ENCODE data around the gene TSPAN19. TPM values are rescaled to one million over a fixed set of nuclear protein-coding genes. Genes with fewer than 3 reads are reported as not detected.

TSPAN19 gene
- total RNA-seq, 1 experiment from 2014 or later, result not detected

DNA sequence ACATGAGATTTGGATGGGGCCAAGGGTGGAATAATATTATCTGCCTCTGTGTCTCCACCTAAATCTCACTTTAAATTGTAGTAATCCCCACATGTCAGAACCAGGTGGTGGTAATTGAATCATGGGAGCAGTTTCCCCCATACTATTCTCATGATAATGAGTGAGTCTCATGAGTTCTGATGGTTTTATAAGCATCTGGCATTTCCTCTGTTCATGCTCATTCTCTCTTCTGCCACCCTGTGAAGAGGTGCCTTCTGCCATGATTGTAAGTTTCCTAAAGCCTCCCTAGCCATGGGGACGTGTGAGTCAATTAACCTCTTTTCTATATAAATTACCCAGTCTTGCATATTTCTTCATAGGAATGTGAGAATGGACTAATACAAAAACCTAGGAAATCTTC is 29.9 kb downstream of the TSPAN19 start:
- no peaks in the 10 kb centered on the region for H3K27me3 ChIP-seq (ENCODE audit: insufficient read depth, low read length)
- H2AK5ac ChIP-seq (ENCODE audit: insufficient read length, low read length), result no peak overlapping the region
- no peak for DNase-seq
- H3K4ac ChIP-seq (ENCODE audit: low read depth, low read length), result no peak overlapping the region
- H3K79me2 ChIP-seq (ENCODE audit: insufficient read depth, low read length), result no peaks in the 10 kb centered on the region
- peak overlapping the region in 1 of 3 experiments; percentile 9; a peak in 3 of 7 replicates for H3K27ac Mint-ChIP-seq
- no peaks in the 10 kb centered on the region for H3K9me3 ChIP-seq (ENCODE audit: control insufficient read depth, low read depth, low read length)
- H3K4me1 Mint-ChIP-seq, result peaks cover 32 to 40% of the 10 kb centered on the region in 2 experiments
- peaks cover 10% of the 10 kb centered on the region; the same call in 1 of the 2 replicates for H3K4me1 ChIP-seq (ENCODE audit: insufficient read depth, low read length)
- no peak overlapping the region for H3T11ph ChIP-seq (ENCODE audit: low read length)
- H3K27ac ChIP-seq (ENCODE audit: insufficient read length, low read depth, low read length), result no peak overlapping the region
- no peak overlapping the region for H2BK120ac ChIP-seq (ENCODE audit: low read depth, low read length, poor library complexity, severe bottlenecking)
- no peak overlapping the region for H2BK12ac ChIP-seq (ENCODE audit: insufficient read length, low read depth, low read length)
- H3K79me1 ChIP-seq (ENCODE audit: insufficient read depth, low read depth, low read length, poor library complexity, severe bottlenecking), result no peaks in the 10 kb centered on the region
- no CpG with 5 or more reads among the region's 1 CpG for WGBS (ENCODE audit: extremely low coverage, insufficient read length, low lambda C conversion rate)
- H2BK20ac ChIP-seq (ENCODE audit: low read depth, low read length, poor library complexity, severe bottlenecking), result no peak overlapping the region
- no peak overlapping the region for H3K14ac ChIP-seq (ENCODE audit: insufficient read depth, low read length)
- H3K9ac ChIP-seq (ENCODE audit: extremely low read depth, insufficient read length, low read length), result no peak overlapping the region
- no peak overlapping the region for H4K8ac ChIP-seq (replicated peaks; ENCODE audit: insufficient read length, low read depth, low read length)
- no peaks in the 10 kb centered on the region for H3K23me2 ChIP-seq (ENCODE audit: insufficient read length, low read depth, low read length, poor library complexity, severe bottlenecking)
- TF ChIP-seq, protein P1, sequence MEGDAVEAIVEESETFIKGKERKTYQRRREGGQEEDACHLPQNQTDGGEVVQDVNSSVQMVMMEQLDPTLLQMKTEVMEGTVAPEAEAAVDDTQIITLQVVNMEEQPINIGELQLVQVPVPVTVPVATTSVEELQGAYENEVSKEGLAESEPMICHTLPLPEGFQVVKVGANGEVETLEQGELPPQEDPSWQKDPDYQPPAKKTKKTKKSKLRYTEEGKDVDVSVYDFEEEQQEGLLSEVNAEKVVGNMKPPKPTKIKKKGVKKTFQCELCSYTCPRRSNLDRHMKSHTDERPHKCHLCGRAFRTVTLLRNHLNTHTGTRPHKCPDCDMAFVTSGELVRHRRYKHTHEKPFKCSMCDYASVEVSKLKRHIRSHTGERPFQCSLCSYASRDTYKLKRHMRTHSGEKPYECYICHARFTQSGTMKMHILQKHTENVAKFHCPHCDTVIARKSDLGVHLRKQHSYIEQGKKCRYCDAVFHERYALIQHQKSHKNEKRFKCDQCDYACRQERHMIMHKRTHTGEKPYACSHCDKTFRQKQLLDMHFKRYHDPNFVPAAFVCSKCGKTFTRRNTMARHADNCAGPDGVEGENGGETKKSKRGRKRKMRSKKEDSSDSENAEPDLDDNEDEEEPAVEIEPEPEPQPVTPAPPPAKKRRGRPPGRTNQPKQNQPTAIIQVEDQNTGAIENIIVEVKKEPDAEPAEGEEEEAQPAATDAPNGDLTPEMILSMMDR (conservative IDR thresholded peaks at IDR 0.05), result no peak
- no peak overlapping the region for H2AFZ ChIP-seq (ENCODE audit: low read length)
- H2BK5ac ChIP-seq (ENCODE audit: insufficient read length, low read length), result no peak overlapping the region
- no peaks in the 10 kb centered on the region for H3K27me3 Mint-ChIP-seq (ENCODE audit: low read depth)
- H3K56ac ChIP-seq (ENCODE audit: insufficient read length, low read depth, low read length), result no peak overlapping the region
- peaks cover 0 to 6% of the 10 kb centered on the region in 2 experiments; a peak in 4 of 5 replicates for H3K9me3 Mint-ChIP-seq
- peaks cover 0 to 18% (median 8%) of the 10 kb centered on the region in 3 experiments; a peak in 6 of 7 replicates for H3K36me3 Mint-ChIP-seq (ENCODE audit: insufficient read depth in 1 of 3, low read depth in 3 of 3)
- H2BK15ac ChIP-seq (ENCODE audit: low read depth, low read length), result no peak overlapping the region
- no peaks in the 10 kb centered on the region for H4K20me1 ChIP-seq (ENCODE audit: control insufficient read depth, insufficient read depth, insufficient read length)
- H4K91ac ChIP-seq (ENCODE audit: insufficient read length, low read depth, low read length), result no peak overlapping the region
- H3K4me3 Mint-ChIP-seq, result no peak overlapping the region
- no peak overlapping the region for H3K4me2 ChIP-seq (ENCODE audit: insufficient read depth, insufficient read length, low read length)
- H4K5ac ChIP-seq (ENCODE audit: insufficient read length, low read depth, low read length), result no peak overlapping the region
- no peak overlapping the region for H3K23ac ChIP-seq (ENCODE audit: insufficient read length, low read depth, low read length)
- no peak overlapping the region for H3K18ac ChIP-seq (ENCODE audit: insufficient read length, low read depth, low read length)
